GM12878 (cell line): ENCODE results near the gene NEO1.

ENCODE experiments used
- EZH2 ChIP-seq: IDR thresholded peaks from 2 replicates; pipeline ENCODE4 v1.6.1; 2012; ENCODE audit warnings: low read depth, mild to moderate bottlenecking, control low read depth, inconsistent platforms, low read length, borderline replicate concordance; ENCODE audit not compliant: control insufficient read depth
- FOXK2 ChIP-seq: fragments of 450-650 bp; IDR thresholded peaks from 2 replicates; pipeline ENCODE4 v1.6.1; 2017; ENCODE audit warnings: mild to moderate bottlenecking, moderate library complexity
- HDAC6 ChIP-seq: fragments of 200-600 bp; sonication (generic); IDR thresholded peaks from one replicate; pipeline ENCODE4 v1.8.0; 2017; ENCODE audit warnings: antibody characterized with exemption; ENCODE audit not compliant: unreplicated experiment
- POLR2A ChIP-seq: IDR thresholded peaks from 2 replicates; pipeline ENCODE4 v1.6.1; 2011; ENCODE audit warnings: low read depth, mild to moderate bottlenecking, low read length
- RAD51 ChIP-seq: fragments of 450-650 bp; IDR thresholded peaks from 2 replicates; pipeline ENCODE4 v1.6.1; 2016; ENCODE audit warnings: moderate library complexity, mild to moderate bottlenecking, inconsistent platforms
- RFX5 ChIP-seq: IDR thresholded peaks from 2 replicates; pipeline ENCODE4 v1.6.1; 2011; ENCODE audit warnings: low read depth, low read length, improper control_type of control experiment
- ZNF592 ChIP-seq: fragments of 450-650 bp; IDR thresholded peaks from 2 replicates; pipeline ENCODE4 v1.6.1; 2017; ENCODE audit warnings: mild to moderate bottlenecking, moderate library complexity
- TF ChIP-seq, protein P1 (sequence below), 3 experiments: IDR thresholded peaks in 2 of 3; conservative IDR thresholded peaks in 1 of 3; 2 replicates each; pipeline ENCODE4 v1.5.1; 2011; ENCODE audit warnings: low read depth in 3 of 3, low read length in 3 of 3, mild to moderate bottlenecking in 3 of 3, control low read depth in 2 of 3, moderate library complexity in 2 of 3, inconsistent platforms in 1 of 3, mixed read lengths in 1 of 3; ENCODE audit not compliant: control insufficient read depth in 2 of 3, insufficient read depth in 1 of 3; ENCODE audit errors: extremely low read depth in 1 of 3
- TF ChIP-seq, protein P2 (sequence below): IDR thresholded peaks from 2 replicates; pipeline ENCODE4 v1.6.1; 2011; ENCODE audit warnings: low read depth, low read length, improper control_type of control experiment, borderline replicate concordance
- TF ChIP-seq, protein P3 (sequence below): IDR thresholded peaks from 2 replicates; pipeline ENCODE4 v1.6.1; 2012; ENCODE audit warnings: mild to moderate bottlenecking, low read depth, low read length

- TF ChIP-seq RAD51: no peak
- TF ChIP-seq, protein P1, sequence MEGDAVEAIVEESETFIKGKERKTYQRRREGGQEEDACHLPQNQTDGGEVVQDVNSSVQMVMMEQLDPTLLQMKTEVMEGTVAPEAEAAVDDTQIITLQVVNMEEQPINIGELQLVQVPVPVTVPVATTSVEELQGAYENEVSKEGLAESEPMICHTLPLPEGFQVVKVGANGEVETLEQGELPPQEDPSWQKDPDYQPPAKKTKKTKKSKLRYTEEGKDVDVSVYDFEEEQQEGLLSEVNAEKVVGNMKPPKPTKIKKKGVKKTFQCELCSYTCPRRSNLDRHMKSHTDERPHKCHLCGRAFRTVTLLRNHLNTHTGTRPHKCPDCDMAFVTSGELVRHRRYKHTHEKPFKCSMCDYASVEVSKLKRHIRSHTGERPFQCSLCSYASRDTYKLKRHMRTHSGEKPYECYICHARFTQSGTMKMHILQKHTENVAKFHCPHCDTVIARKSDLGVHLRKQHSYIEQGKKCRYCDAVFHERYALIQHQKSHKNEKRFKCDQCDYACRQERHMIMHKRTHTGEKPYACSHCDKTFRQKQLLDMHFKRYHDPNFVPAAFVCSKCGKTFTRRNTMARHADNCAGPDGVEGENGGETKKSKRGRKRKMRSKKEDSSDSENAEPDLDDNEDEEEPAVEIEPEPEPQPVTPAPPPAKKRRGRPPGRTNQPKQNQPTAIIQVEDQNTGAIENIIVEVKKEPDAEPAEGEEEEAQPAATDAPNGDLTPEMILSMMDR (IDR thresholded peaks at IDR 0.05 in 2 of 3, conservative IDR thresholded peaks at IDR 0.05 in 1 of 3; ENCODE audit: control insufficient read depth in 2 of 3, extremely low read depth in 1 of 3, insufficient read depth in 1 of 3, low read depth in 3 of 3, low read length in 3 of 3): no peak
- TF ChIP-seq, protein P2, sequence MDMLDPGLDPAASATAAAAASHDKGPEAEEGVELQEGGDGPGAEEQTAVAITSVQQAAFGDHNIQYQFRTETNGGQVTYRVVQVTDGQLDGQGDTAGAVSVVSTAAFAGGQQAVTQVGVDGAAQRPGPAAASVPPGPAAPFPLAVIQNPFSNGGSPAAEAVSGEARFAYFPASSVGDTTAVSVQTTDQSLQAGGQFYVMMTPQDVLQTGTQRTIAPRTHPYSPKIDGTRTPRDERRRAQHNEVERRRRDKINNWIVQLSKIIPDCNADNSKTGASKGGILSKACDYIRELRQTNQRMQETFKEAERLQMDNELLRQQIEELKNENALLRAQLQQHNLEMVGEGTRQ: no peak
- TF ChIP-seq ZNF592: no peak
- TF ChIP-seq, protein P3, sequence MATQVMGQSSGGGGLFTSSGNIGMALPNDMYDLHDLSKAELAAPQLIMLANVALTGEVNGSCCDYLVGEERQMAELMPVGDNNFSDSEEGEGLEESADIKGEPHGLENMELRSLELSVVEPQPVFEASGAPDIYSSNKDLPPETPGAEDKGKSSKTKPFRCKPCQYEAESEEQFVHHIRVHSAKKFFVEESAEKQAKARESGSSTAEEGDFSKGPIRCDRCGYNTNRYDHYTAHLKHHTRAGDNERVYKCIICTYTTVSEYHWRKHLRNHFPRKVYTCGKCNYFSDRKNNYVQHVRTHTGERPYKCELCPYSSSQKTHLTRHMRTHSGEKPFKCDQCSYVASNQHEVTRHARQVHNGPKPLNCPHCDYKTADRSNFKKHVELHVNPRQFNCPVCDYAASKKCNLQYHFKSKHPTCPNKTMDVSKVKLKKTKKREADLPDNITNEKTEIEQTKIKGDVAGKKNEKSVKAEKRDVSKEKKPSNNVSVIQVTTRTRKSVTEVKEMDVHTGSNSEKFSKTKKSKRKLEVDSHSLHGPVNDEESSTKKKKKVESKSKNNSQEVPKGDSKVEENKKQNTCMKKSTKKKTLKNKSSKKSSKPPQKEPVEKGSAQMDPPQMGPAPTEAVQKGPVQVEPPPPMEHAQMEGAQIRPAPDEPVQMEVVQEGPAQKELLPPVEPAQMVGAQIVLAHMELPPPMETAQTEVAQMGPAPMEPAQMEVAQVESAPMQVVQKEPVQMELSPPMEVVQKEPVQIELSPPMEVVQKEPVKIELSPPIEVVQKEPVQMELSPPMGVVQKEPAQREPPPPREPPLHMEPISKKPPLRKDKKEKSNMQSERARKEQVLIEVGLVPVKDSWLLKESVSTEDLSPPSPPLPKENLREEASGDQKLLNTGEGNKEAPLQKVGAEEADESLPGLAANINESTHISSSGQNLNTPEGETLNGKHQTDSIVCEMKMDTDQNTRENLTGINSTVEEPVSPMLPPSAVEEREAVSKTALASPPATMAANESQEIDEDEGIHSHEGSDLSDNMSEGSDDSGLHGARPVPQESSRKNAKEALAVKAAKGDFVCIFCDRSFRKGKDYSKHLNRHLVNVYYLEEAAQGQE: no peak
- TF ChIP-seq HDAC6: no peak
- no peak for TF ChIP-seq FOXK2
- no peak for TF ChIP-seq EZH2
- no peak for TF ChIP-seq POLR2A
- TF ChIP-seq RFX5: no peak
Measured at GRCh38 chr15:73110201-73110600, 57.9 kb downstream of the NEO1 start.
